Posterior cingulate gyrus (tissue), 11 donors: ENCODE results near the gene PLEKHG4B.
"Not testable (repeated sequence)": the region's sequence is repeated elsewhere in the genome, so short reads cannot be mapped to it uniquely, and the experiment has no call there.

Source experiments
- DNase-seq, 10 donors: peaks; one replicate each; pipeline versions ENCODE4 v3.0.0 to v3.0.0-alpha.2; 2020 to 2021; ENCODE audit warnings: mixed read lengths in 3 of 10
- intact Hi-C: fragments of 100-400 bp; cut with DNase I; formaldehyde crosslinking; loops from one replicate; pipeline ENCODE4 v1.15.1; 2023

The PLEKHG4B gene

DNA sequence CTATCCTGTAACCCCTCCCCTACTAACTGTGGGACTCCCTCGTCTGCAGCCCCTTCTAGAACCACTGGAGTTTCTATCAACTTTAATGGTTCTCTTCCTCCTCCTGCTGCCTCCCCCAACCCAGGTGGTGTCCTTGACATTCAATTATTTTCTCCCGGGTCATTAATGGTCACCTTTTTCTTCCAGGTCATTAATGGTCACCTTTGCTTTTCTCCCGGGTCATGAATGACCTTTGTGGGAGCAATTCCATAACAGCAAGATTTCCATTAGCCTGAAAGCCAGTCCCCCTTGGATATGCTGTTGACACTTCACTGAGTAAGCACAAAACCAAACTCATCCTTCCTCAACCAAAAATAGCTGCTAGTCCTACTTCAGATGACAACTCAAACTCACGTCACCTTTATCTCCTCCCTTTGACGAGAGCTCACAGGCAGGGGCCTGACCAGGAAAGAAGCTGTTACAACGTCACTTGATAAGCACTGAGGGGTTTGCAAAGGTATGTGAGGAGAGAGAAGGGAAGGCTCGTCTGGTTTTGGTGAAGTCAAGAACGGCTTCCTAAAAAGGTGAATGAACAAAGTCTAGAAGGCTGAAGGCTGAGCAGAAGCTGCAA lies 115.1 kb downstream of the PLEKHG4B start:
- no peak for DNase-seq
- intact Hi-C loops, result no loop called here

- intact Hi-C loops, result no loop called here
- peak in 2 of 10 donors; percentile 64 to 78 for DNase-seq
These were observed 115.6 kb downstream of the PLEKHG4B start for GRCh38 chr5:207599-207998.

- DNase-seq, result no peak
- intact Hi-C loops, result no loop called here
These were observed 116.6 kb downstream of the PLEKHG4B start for GRCh38 chr5:208449-209114.

- intact Hi-C loops, result no loop called here
- DNase-seq, result no peak
These were observed 121.9 kb downstream of the PLEKHG4B start for GRCh38 chr5:213803-214395.

DNA sequence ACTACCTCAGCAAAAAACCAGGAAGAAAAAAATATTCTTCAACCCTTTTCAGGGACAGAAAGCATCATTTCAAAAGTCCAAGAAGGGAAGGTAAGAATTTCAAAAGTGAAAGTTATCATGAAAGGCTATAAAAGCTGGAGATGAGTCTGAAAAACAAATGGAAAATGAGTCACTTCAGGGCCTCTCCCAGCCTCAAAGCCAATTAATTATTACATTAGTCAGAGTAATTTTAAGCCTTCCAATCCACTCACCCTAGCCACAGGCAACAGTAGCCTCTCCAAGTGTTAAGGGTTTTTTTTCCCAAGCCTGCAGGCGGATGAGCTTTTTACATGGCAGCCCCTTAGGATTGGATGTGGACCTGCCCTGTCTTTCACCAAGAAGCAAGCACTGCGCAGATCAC lies 123.3 kb downstream of the PLEKHG4B start:
- DNase-seq, intact Hi-C loops: not testable (repeated sequence)

DNA sequence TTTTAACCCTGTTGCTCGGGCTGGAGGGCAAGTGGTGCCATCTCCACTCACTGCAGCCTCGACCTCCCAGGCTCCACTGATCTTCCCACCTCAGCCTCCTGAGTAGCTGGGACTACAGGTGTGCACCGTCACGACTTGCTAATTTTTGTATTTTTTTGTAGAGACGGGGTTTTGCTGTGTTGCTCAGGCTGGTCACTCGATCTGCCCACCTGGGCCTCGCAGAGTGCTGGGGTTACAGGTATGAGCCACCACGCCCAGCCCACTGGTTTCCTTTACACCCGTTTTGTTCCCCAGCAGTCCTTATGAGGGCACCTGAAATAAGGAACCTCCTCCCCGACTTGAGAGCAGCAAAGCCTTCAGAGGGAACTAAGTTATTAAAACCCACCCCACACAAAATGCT lies 124.1 kb downstream of the PLEKHG4B start:
- DNase-seq, result peak in 1 of 10 donors; percentile 49
- intact Hi-C loops, result not testable (repeated sequence)

DNA sequence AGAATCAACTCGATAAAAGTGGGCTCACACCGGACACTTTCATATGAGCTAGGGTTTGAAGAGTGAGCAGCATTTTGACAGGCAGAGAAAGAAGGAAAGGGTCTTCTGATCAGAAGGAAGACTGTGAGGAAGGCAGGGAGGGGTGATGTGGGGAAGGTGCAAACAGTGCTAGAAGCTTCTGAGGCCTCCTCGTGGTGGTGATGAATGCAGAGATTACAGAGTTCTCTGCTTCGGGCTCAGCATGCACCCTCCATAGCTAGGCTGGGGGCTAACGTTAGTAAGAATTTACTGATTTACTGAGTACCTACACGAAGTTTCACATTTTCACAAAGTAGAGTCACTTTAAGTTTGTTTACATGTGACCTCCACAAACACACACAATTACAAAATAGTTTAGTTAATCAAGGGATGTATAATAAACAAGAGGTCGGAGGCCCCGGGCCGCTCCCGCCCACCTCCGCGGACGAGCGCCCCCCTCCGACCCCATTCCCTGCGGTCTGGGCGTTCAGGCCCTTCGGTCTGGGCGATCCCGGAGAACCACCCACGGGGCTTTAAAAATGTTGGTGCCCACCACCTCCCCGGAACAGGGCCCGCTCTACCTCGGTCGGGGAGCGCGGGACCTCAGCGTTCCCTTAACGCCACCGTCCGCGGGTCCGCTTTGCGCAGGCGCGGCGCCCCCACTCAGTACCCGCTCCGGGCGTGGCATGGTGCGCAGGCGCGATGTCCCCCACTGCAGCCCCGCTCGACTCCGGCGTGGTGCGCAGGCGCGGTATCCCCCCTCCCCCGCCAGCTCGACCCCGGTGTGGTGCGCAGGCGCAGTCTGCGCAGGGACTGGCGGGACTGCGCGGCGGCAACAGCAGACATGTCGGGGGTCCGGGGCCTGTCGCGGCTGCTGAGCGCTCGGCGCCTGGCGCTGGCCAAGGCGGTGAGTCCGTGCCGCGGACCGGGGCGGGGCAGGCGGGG lies 125.8 kb downstream of the PLEKHG4B start, which contains the start of the genes CCDC127 and SDHA:
Gene CCDC127, minus strand, starts transcription at position 660 of the 963 bp plus-strand sequence. CDS start 1,304 bp downstream, outside the sequence.
Gene SDHA, plus strand, starts transcription at position 827 of the 963 bp plus-strand sequence. Its CDS starts 36 bp downstream, at position 863.
- intact Hi-C loops, result loop anchor here (1.0 kb wide), 1 partner anchor 54 kb away; the partner anchor contains the start of gene PDCD6
- DNase-seq, result peak; percentile 88 to 98 (median 92)

GRCh38 chr5:218457-219291 lies 126.7 kb downstream of the PLEKHG4B start:
- intact Hi-C loops, result loop anchor here (1.0 kb wide), 1 partner anchor 53 kb away; the partner anchor contains the start of gene PDCD6
- peak in 5 of 10 donors; percentile 18 to 88 (median 30) for DNase-seq

DNA sequence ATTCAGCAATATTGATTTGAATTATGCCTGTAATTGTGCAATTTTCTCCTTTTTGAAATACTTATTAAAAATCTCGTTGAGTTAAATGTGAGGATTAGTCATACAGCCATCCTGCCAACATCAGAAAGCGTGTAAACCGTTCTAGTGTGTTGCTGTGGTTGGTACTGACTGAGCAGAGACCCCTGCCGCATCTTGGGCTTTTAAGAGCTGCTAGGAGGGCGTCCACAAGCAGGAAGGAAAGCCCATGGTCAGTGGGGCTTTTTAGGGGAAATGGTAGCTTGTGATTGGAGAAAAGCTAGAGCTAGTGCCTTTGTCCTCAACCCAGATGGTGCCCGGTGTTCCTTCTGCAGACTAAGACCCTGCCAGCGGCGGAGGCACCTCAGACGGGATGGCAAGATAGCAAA lies 127.5 kb downstream of the PLEKHG4B start:
- intact Hi-C loops, result no loop called here
- DNase-seq, result peak in 1 of 10 donors; percentile 84

GRCh38 chr5:219991-220390 lies 128.0 kb downstream of the PLEKHG4B start:
- no peak for DNase-seq
- intact Hi-C loops, result no loop called here

DNA sequence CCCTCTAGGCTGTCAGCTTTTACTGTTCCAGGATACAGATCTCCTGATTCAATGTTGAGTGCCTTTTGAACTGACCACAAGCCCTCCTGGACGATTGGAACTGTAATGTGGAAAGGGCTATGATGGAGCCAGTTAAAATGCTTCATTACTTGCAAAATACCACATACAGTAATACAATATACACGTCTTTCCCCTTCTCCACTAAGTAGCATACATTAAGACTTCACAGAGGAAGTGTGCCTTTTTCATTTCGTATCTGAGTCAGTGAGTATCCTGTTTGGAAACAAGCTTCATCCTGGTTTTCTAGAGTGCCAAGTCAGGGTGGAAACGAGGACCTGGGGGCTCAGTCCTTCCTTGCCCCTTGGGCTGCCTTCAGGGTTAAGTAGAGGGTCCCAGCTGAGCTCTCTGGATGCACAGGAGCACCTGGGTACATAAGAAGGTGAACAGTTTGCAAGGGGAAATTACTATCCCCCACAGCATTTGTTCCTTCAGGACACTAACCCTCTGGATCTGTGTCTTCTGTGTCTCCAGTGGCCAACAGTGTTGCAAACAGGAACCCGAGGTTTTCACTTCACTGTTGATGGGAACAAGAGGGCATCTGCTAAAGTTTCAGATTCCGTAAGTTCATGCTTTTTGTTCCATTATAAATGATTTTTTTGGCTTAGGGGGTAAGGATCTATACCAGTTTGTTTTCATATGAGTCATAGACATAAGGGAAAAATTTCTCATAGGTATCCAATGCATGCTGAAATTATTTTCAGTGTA lies 131.2 kb downstream of the PLEKHG4B start:
- intact Hi-C loops, DNase-seq: not testable (repeated sequence)

DNA sequence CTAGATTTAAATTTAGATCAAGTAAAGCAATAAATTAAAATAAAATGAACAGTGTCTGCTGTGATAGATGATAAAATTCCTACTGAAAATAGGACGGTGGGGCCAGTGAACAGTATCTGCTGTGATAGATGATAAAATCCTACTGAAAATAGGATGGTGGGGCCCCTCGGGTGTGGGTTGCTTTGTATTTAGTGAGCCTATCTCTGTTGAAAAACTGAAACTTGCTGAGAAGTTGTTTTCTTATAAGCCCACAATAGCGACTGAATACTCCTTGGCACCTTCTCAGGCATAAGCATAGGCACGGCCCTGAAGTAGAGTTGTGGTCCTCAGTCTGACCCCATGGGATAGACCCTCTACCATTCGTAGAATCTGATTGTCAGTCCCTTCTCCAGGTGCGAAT lies 131.8 kb downstream of the PLEKHG4B start:
- intact Hi-C loops, result no loop called here
- DNase-seq, result no peak

DNA sequence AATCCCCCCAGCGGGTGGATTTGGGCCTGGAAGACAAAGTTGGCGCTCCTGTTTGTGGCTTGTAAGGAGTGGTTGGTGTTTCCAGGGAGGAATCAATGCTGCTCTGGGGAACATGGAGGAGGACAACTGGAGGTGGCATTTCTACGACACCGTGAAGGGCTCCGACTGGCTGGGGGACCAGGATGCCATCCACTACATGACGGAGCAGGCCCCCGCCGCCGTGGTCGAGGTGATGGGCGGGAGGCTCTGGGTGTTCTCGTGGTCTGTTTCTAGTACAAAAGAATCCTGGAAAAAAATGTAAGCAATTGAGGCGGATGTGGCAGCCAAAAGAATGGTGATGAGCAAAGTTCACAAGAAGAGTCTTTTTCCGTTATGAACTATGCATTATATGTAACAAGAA lies 133.4 kb downstream of the PLEKHG4B start:
- no peak for DNase-seq

GRCh38 chr5:227375-227774 lies 135.4 kb downstream of the PLEKHG4B start:
- DNase-seq, result peak in 6 of 10 donors; percentile 33 to 92 (median 42)
- intact Hi-C loops, result not testable (repeated sequence)

More for the DNA sequence above, 133.4 kb downstream of the PLEKHG4B start:
- intact Hi-C loops, result no loop called here

GRCh38 chr5:228886-229285 lies 136.9 kb downstream of the PLEKHG4B start:
- no peak for DNase-seq
- intact Hi-C loops, result no loop called here

- intact Hi-C loops, result no loop called here
- no peak for DNase-seq
These were observed 138.7 kb downstream of the PLEKHG4B start for GRCh38 chr5:230711-231110.

- DNase-seq, result peak in 3 of 10 donors; percentile 38 to 86 (median 51)
- intact Hi-C loops, result no loop called here
These were observed 139.7 kb downstream of the PLEKHG4B start for GRCh38 chr5:231661-232060.

- intact Hi-C loops, DNase-seq: not testable (repeated sequence)
These were observed 141.5 kb downstream of the PLEKHG4B start for GRCh38 chr5:233426-233825.
